Measurements from ENCODE around the gene PAQR6.

Gene PAQR6

GRCh38 chr1:156262461-156263287 lies 14.8 kb upstream of the PAQR6 start:
- no peak for DNase-seq

- DNase-seq = no peak
Measured at GRCh38 chr1:156260896-156261295, 13.0 kb upstream of the PAQR6 start.

- no peak for DNase-seq
Measured at GRCh38 chr1:156259805-156260204, 11.9 kb upstream of the PAQR6 start.

DNA sequence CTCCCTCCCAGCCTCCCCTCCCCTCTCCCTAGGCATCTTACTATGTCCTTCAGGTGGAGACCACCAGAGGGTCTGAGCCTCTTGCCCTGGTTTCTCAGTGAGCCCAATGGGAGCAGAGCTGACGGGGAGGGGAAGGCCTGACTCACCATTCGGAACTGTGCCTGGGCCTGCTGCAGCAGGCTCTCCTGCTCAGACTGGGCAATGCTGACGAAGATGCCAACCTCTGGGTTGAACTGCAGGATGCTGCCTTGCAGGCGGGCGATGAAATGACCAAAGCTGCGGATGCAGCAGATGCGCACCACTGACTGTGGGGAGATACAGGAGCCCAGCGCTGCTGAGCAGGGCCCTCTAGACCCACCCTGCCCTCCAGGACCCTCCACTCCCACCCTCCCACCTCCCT lies 11.0 kb upstream of the PAQR6 start:
- no peak for DNase-seq

DNA sequence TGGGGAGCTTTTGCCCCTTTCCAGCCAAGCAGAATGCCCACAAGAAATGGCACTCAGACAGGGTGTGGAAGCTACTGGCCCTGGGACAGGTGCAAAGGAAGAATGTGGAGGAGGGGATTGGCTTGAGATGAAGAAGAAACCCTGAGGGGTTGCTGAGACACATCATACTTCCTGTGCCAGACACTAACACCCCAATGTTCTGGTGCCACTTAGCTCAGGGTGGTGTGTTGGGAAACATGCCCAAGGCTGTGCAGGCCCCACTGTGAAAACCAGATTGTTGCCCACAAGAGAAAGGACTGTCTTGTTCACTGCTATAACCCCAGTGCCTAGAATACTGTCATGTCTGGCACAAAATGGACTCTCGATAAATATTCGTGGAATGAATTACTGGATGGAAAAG lies 9.9 kb upstream of the PAQR6 start:
- no peak for DNase-seq

- DNase-seq = no peak
Measured at GRCh38 chr1:156253634-156254033, 5.8 kb upstream of the PAQR6 start.

DNA sequence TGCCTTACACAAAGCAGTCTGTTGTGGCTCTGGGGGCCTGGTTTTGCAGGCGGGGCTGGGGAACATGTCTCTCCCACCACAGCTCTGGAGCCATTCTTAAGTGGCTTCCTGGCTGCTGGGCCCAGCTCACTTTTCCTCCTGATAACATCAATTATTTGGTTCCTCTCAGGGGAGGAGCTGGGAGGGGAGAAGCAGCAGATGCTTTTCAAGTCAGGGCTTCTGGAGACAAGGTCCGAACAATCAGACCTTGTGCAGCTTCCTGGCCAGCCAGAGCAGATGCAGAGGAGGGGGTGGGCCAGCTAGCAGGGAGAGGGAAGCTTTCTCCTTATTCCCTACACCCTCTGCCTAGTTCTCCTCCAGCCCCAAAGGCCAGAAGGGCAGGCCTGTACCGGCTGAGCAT lies 3.7 kb upstream of the PAQR6 start:
- no peak for DNase-seq

GRCh38 chr1:156249593-156249992 lies 1.7 kb upstream of the PAQR6 start:
- no peak for DNase-seq

GRCh38 chr1:156248323-156248683 lies 447 bp upstream of the PAQR6 start:
- DNase-seq = no peak

DNA sequence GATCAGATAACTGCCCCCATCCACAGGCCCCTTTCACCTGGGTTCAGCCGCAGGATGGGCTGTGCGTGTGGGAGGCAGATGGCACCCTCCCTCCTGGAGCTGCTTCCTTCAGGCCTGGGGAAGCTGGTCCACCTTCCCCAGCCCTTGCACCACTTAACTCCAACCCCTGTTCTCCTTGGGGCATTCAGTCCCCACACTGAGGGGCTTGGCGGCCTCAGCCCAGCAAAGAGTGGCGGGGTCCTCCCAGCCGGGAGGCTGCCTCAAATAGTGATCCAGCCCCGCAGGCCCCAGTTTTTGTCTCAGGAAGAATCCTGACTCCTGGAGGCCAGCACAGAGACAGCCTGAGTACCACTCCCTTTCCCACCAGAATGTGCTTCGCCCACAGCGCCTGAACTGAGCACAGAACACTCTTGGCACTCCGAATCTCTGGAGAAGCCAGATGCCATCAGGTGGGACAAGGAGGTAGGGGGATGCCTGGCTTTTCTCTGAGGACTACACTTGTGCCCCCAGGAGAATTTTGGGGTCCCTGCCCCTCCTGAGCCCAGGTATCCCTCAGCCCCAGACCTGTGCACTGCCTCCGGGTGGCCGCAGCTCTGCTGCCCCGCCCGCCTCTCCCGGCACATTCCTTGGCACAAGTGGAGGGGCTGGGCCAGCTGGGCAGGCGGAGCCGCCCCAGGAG lies 936 bp downstream of the PAQR6 start:
- DNase-seq = no peak

DNA sequence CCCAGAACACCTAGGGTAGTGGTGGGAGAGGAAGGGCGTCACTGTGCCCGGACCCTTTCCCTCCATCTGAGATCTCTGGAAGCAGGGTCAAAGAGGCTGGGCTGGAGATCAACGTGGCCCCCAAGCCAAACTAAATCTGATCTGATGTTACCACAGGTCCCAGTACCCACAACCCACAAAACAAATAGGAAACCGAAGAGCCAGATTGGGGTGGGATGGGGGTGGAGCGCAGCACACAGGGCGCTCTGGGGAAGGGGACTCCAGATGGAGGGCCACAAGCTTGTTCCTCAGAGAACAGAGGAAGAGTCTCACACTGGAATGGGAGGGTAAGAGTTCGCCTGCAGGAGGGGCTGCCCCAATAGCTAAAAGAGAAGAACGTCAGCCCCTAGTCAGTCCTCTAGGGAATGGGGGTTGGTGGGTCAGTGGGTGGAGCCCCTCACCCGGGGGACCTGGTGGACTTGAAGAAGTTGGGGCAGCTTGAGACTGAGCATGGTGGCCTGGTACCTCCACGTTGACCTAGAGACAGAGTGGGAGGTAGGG lies 1.5 kb downstream of the PAQR6 start:
- no peak for DNase-seq

GRCh38 chr1:156245451-156246232 lies 2.2 kb downstream of the PAQR6 start:
- DNase-seq = peak; percentile 16

- no peak for DNase-seq
Measured at GRCh38 chr1:156244712-156245111, 3.1 kb downstream of the PAQR6 start.

GRCh38 chr1:156244126-156244525 lies 3.7 kb downstream of the PAQR6 start:
- no peak for DNase-seq

DNA sequence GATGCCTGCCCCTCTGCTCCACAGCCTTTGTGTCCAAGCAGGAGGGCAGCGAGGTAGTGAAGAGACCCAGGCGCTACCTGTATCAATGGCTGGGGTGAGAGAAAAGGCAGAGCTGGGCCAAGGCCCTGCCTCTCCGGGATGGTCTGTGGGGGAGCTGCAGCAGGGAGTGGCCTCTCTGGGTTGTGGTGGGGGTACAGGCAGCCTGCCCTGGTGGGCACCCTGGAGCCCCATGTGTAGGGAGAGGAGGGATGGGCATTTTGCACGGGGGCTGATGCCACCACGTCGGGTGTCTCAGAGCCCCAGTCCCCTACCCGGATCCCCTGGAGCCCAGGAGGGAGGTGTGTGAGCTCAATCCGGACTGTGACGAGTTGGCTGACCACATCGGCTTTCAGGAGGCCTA lies 5.1 kb downstream of the PAQR6 start:
- DNase-seq = no peak

DNA sequence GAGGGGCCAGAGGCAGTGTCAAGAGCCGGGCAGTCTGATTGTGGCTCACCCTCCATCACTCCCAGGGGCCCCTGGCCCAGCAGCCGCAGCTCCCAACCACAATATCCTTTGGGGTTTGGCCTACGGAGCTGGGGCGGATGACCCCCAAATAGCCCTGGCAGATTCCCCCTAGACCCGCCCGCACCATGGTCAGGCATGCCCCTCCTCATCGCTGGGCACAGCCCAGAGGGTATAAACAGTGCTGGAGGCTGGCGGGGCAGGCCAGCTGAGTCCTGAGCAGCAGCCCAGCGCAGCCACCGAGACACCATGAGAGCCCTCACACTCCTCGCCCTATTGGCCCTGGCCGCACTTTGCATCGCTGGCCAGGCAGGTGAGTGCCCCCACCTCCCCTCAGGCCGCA lies 5.9 kb downstream of the PAQR6 start, which contains the start of gene BGLAP:
BGLAP (plus strand) TSS at position 259 of the 400 bp plus-strand sequence; CDS start at position 307, 48 bp downstream.
- no peak for DNase-seq

GRCh38 chr1:156241311-156241811 lies 6.5 kb downstream of the PAQR6 start:
- no peak for DNase-seq

DNA sequence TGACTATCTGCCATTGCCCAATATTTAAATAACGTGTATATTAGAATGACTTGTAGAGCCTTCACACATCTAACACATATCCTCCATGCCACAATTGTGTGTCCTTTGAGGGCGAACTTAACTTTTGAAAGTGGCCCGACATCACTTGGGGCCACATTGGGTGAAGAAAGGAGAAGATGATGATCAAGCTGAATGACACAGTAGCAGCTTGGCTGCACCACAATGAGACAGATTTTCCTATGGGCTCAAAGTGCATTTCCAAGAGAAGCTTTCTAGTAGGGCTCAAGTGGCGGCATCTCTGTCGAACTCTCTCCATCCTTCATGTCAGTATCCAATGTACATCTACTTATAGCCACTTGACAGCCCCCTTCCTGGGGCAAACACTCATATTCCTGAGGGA lies 9.6 kb downstream of the PAQR6 start:
- no peak for DNase-seq

DNA sequence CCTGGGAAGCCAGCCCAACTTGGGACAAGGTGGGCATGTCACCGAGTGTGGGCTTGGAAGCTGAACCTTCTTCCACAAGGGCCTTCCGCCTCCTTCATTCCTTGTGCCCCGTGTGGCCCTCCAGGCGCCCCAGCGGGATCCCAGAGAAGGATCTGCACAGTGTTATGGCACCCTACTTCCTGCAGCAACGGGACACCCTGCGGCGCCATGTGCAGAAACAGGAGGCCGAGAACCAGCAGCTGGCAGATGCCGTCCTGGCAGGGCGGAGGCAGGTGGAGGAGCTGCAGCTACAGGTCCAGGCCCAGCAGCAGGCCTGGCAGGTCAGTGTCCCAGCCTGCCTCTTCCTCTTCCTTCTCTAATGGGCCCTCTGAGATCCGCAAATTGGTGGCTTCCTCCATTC lies 11.7 kb downstream of the PAQR6 start:
- no peak for DNase-seq

DNA sequence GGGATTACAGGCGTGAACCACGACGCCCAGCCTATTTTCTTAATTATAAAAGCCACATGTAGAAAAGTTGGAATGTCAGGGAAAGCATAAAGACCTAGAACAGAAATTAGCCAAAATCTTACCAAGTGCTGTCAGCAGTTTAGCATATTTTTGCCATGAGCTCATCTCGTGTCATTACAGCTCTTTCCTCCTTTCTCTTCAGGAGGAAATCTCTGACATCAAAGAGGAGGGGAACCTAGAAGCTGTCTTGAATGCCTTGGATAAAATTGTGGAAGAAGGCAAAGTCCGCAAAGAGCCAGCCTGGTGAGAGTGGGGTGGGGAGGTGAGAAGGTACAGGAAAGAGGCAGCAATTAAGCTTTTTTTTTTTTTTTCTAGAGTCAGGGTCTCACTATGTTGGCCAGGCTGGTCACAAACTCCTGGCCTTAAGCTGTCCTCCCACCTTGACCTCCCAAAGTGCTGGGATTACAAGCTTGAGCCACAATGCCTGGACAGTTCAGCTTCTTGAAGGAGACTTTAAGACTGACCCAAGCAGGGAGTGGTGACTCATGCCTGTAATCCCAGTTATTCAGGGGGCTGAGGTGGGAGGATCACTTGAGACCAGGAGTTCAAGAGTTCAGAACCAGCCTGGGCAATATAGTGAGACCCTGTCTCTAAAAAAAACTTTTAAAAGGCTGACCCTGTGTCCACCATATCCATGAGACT lies 14.3 kb downstream of the PAQR6 start:
- no peak for DNase-seq

GRCh38 chr1:156232201-156232894 lies 15.5 kb downstream of the PAQR6 start:
- DNase-seq = no peak

GRCh38 chr1:156230473-156230837 lies 17.4 kb downstream of the PAQR6 start:
- DNase-seq = no peak

All from effector CD4-positive, alpha-beta T cell (primary cell).